IMR-90 (cell line): ENCODE measurements around the gene WARS2. TPM values are rescaled to one million over a fixed set of nuclear protein-coding genes. Genes with fewer than 3 reads are reported as not detected.

Source experiments
- ATAC-seq: fragments of 200-7000 bp; cut with Tn5 transposase; 2 replicates; pipeline ENCODE4 v1.9.1; 2020; ENCODE audit warnings: low read depth, mild to moderate bottlenecking, moderate library complexity
- BruUV-seq: library from RNA; stranded (reverse); fragments of 400-500 nt; replicated peaks from 2 replicates; lab custom pipeline; 2021; lab: Mats Ljungman, UMichigan
- CTCF ChIA-PET: fragments of 300-600 bp; formaldehyde crosslinking; extraction: SDS; loops from one replicate; lab custom pipeline; 2021; ENCODE audit warnings: antibody characterized with exemption; lab: Yijun Ruan, JAX
- POLR2A ChIA-PET: fragments of 300-600 bp; sonication (Branson Sonifier 250); formaldehyde crosslinking; loops from one replicate; lab custom pipeline; 2022; ENCODE audit warnings: antibody characterized with exemption; ENCODE audit not compliant: unreplicated experiment; lab: Charles Lee
- DNase-seq: peaks from one replicate; pipeline ENCODE4 v3.0.0; 2013
- H2AFZ ChIP-seq: replicated peaks from 2 replicates; pipeline ENCODE3; 2013; ENCODE audit warnings: low read length, mild to moderate bottlenecking; ENCODE audit not compliant: poor library complexity
- H2AK5ac ChIP-seq: 2 replicates; pipeline ENCODE4 v1.6.1; 2013; ENCODE audit warnings: low read depth, low read length, inconsistent platforms
- H2AK9ac ChIP-seq: replicated peaks from 2 replicates; pipeline ENCODE3; 2013; ENCODE audit warnings: mild to moderate bottlenecking, low read depth, low read length, moderate library complexity; ENCODE audit not compliant: poor library complexity
- H2BK120ac ChIP-seq: 2 replicates; pipeline ENCODE4 v1.6.1; 2013; ENCODE audit warnings: low read depth, low read length, inconsistent platforms
- H2BK15ac ChIP-seq: 3 replicates; pipeline ENCODE4 v1.6.1; 2013; ENCODE audit warnings: low read depth, low read length, inconsistent platforms
- H2BK20ac ChIP-seq: 2 replicates; pipeline ENCODE4 v1.6.1; 2013; ENCODE audit warnings: low read depth, mild to moderate bottlenecking, inconsistent platforms, low read length, moderate library complexity
- H2BK5ac ChIP-seq: 2 replicates; pipeline ENCODE4 v1.6.1; 2013; ENCODE audit warnings: mild to moderate bottlenecking, low read depth, low read length, inconsistent platforms; ENCODE audit not compliant: poor library complexity, severe bottlenecking
- H3K14ac ChIP-seq: replicated peaks from 2 replicates; pipeline ENCODE4 v1.6.1; 2013; ENCODE audit warnings: low read depth, low read length, inconsistent platforms
- H3K18ac ChIP-seq: 2 replicates; pipeline ENCODE4 v1.6.1; 2013; ENCODE audit warnings: low read depth, low read length, control low read depth
- H3K23ac ChIP-seq: 2 replicates; pipeline ENCODE4 v1.6.1; 2013; ENCODE audit warnings: low read depth, low read length, inconsistent platforms
- H3K27ac ChIP-seq: 2 replicates; pipeline ENCODE4 v1.5.1; 2013; ENCODE audit warnings: mild to moderate bottlenecking, control low read depth, low read length; ENCODE audit not compliant: insufficient read depth
- H3K27me3 ChIP-seq: 2 replicates; pipeline ENCODE4 v1.6.1; 2013; ENCODE audit warnings: low read length; ENCODE audit not compliant: control insufficient read depth, insufficient read depth
- H3K36me3 ChIP-seq: 2 replicates; pipeline ENCODE4 v1.6.1; 2013; ENCODE audit warnings: low read length, mixed read lengths; ENCODE audit not compliant: control insufficient read depth, insufficient read depth
- H3K4ac ChIP-seq: 2 replicates; pipeline ENCODE4 v1.6.1; 2013; ENCODE audit warnings: low read depth, low read length, inconsistent platforms
- H3K4me1 ChIP-seq: 2 replicates; pipeline ENCODE4 v1.6.1; 2013; ENCODE audit warnings: low read length, mixed read lengths; ENCODE audit not compliant: control insufficient read depth, insufficient read depth
- H3K4me2 ChIP-seq: 2 replicates; pipeline ENCODE4 v1.6.1; 2013; ENCODE audit warnings: low read depth, mild to moderate bottlenecking, control low read depth, low read length, moderate library complexity
- H3K4me3 ChIP-seq: 2 replicates; pipeline ENCODE4 v1.5.1; 2013; ENCODE audit warnings: low read depth, mild to moderate bottlenecking, control low read depth, low read length, moderate library complexity; ENCODE audit not compliant: insufficient read depth
- H3K56ac ChIP-seq: 2 replicates; pipeline ENCODE4 v1.6.1; 2013; ENCODE audit warnings: low read length, inconsistent platforms; ENCODE audit not compliant: insufficient read depth; ENCODE audit errors: extremely low read depth
- H3K79me1 ChIP-seq, 2 experiments: 2 replicates each; pipeline ENCODE4 v1.6.1; 2013; ENCODE audit warnings: low read length in 2 of 2, inconsistent platforms in 1 of 2, low read depth in 1 of 2
- H3K9ac ChIP-seq: 2 replicates; pipeline ENCODE4 v1.6.1; 2013; ENCODE audit warnings: low read depth, low read length, control low read depth
- H3K9me1 ChIP-seq: 2 replicates; pipeline ENCODE4 v1.6.1; 2013; ENCODE audit warnings: low read length, inconsistent platforms; ENCODE audit not compliant: insufficient read depth
- H3K9me3 ChIP-seq: 2 replicates; pipeline ENCODE4 v1.6.1; 2013; ENCODE audit warnings: low read length; ENCODE audit not compliant: control insufficient read depth, insufficient read depth
- H4K20me1 ChIP-seq: 2 replicates; pipeline ENCODE4 v1.6.1; 2013; ENCODE audit warnings: low read length, inconsistent platforms; ENCODE audit not compliant: insufficient read depth
- H4K5ac ChIP-seq: 2 replicates; pipeline ENCODE4 v1.6.1; 2013; ENCODE audit warnings: mild to moderate bottlenecking, low read depth, low read length, control low read depth
- H4K8ac ChIP-seq, 2 experiments: 2 replicates each; pipeline ENCODE4 v1.6.1; 2013; ENCODE audit warnings: low read depth in 2 of 2, low read length in 2 of 2, control low read depth in 1 of 2, inconsistent platforms in 1 of 2
- H4K91ac ChIP-seq: 2 replicates; pipeline ENCODE4 v1.6.1; 2013; ENCODE audit warnings: low read depth, low read length, inconsistent platforms; ENCODE audit not compliant: insufficient read depth
- BHLHE40 ChIP-seq: fragments of 150-350 bp; IDR thresholded peaks from 2 replicates; pipeline ENCODE4 v1.6.1; 2016; ENCODE audit warnings: mild to moderate bottlenecking, low read depth, low read length
- CEBPB ChIP-seq: IDR thresholded peaks from 2 replicates; pipeline ENCODE4 v1.6.1; 2012; ENCODE audit warnings: low read depth, low read length, improper control_type of control experiment
- CHD1 ChIP-seq: IDR thresholded peaks from 2 replicates; pipeline ENCODE4 v1.6.1; 2012; ENCODE audit warnings: low read depth, low read length, improper control_type of control experiment
- FOS ChIP-seq: fragments of 150-350 bp; IDR thresholded peaks from 2 replicates; pipeline ENCODE4 v1.6.1; 2016; ENCODE audit warnings: low read depth, low read length
- MAFK ChIP-seq: IDR thresholded peaks from 2 replicates; pipeline ENCODE4 v1.6.1; 2012; ENCODE audit warnings: low read depth, low read length, improper control_type of control experiment
- MAZ ChIP-seq: IDR thresholded peaks from 2 replicates; pipeline ENCODE4 v1.6.1; 2012; ENCODE audit warnings: low read depth, mild to moderate bottlenecking, low read length, improper control_type of control experiment, moderate library complexity, borderline replicate concordance
- MXI1 ChIP-seq: IDR thresholded peaks from 2 replicates; pipeline ENCODE4 v1.6.1; 2012; ENCODE audit warnings: low read depth, mild to moderate bottlenecking, low read length, moderate library complexity, borderline replicate concordance
- NFE2L2 ChIP-seq: fragments of 150-350 bp; IDR thresholded peaks from 2 replicates; pipeline ENCODE4 v1.6.1; 2016; ENCODE audit warnings: low read depth, mild to moderate bottlenecking, low read length
- POLR2A ChIP-seq: IDR thresholded peaks from 2 replicates; pipeline ENCODE4 v1.6.1; 2012; ENCODE audit warnings: mild to moderate bottlenecking, low read depth, low read length
- RAD21 ChIP-seq: IDR thresholded peaks from 2 replicates; pipeline ENCODE4 v1.6.1; 2012; ENCODE audit warnings: low read length, improper control_type of control experiment
- RCOR1 ChIP-seq: IDR thresholded peaks from 2 replicates; pipeline ENCODE4 v1.6.1; 2012; ENCODE audit warnings: mild to moderate bottlenecking, low read length, improper control_type of control experiment; ENCODE audit not compliant: insufficient replicate concordance
- RFX5 ChIP-seq: IDR thresholded peaks from 2 replicates; pipeline ENCODE4 v1.8.0; 2012; ENCODE audit warnings: low read depth, mild to moderate bottlenecking, low read length, moderate library complexity
- WGBS, 2 experiments: methylation state at CpG; one replicate each; pipeline versions ENCODE4 v1.1.5 to v1.1.7; 2013; ENCODE audit warnings: missing lambda C conversion rate in 2 of 2; ENCODE audit not compliant: insufficient read length in 1 of 2; ENCODE audit errors: extremely low coverage in 2 of 2; 5-methylcytosine and 5-hydroxymethylcytosine counted together
- dilution Hi-C: fragments of 300-500 bp; cut with HindIII; formaldehyde crosslinking; loops from one replicate; pipeline ENCODE4 v1.14.3; 2018; ENCODE audit warnings: low sequenced_read_pairs; ENCODE audit not compliant: unreplicated experiment
- in situ Hi-C: fragments of 300-500 bp; cut with MboI; formaldehyde crosslinking; loops from 3 replicates; pipeline ENCODE4 v1.14.3; 2019; ENCODE audit warnings: low sequenced_read_pairs, inconsistent platforms, mixed read lengths
- intact Hi-C: fragments of 100-400 bp; cut with micrococcal nuclease; formaldehyde crosslinking; loops from 2 replicates; pipeline ENCODE4 v1.10.0; 2022
- polyA plus RNA-seq, 3 experiments: library from polyadenylated mRNA; depleted of rRNA; stranded (reverse); fragments of >200 nt; gene quantifications; 2 replicates each; pipeline ENCODE4 v1.2.3, GENCODE V29; 2012; ENCODE audit warnings: low replicate concordance in 1 of 3
- total RNA-seq: library from RNA; depleted of rRNA; stranded (reverse); fragments of >200 nt; gene quantifications from 2 replicates; pipeline ENCODE4 v1.2.3, GENCODE V29; 2012
- TF ChIP-seq, protein P1 (sequence below): fragments of 150-350 bp; IDR thresholded peaks from 2 replicates; pipeline ENCODE4 v1.6.1; 2016; ENCODE audit warnings: low read depth, mild to moderate bottlenecking, low read length, moderate library complexity, borderline replicate concordance
- TF ChIP-seq, protein P2 (sequence below): conservative IDR thresholded peaks from 2 replicates; pipeline ENCODE4 v1.5.1; 2012; ENCODE audit warnings: mild to moderate bottlenecking, low read depth, low read length, improper control_type of control experiment
- TF ChIP-seq, protein P3 (sequence below): fragments of 150-350 bp; IDR thresholded peaks from 2 replicates; pipeline ENCODE4 v1.6.1; 2017; ENCODE audit warnings: mild to moderate bottlenecking, antibody characterized with exemption, low read length, low read depth

WARS2 gene
- total and polyA plus RNA-seq, 2 of the 4 experiments (the other 2 are of a cell fraction), result 5.7 to 20.3 TPM

DNA sequence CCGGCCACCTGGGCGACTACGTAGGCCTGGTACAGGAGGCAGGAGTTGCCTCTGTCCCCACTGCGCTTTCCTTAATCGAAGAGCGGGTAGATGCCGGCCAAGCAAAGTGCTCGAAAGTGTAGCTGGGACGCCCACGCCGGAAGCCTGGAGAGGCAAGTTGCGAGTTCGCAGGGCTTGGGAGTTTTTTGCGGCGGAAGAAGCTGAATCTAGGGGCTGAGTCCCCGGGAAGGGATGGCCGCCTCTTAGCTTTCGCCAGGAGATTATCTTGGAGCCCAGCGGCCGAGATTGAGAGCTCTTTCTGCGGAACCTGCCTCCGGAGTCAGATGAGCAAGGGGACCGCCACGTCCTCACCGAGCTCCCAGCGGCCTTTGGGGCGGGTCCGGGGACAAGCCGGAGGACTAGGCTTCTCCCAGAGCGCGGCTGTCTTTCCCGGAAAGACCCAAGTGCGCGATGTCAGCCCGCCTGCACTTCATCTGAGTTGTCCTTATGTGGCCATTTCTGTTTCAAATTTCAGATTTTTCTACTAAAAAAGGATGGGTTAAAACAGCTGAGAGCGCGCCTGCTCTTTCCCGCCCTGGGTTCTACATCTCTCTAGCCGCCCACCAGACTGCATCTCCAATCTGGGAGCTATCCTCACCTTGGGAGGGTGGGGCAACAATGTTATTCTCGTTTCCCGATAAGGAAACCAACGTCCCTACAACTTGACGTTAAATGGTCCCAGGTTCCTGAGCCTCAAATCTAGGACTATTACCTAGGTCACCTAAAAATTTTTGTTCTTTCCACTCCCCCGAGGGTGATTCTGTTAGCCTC lies 139.9 kb downstream of the WARS2 start:
- H3K4me2 ChIP-seq, result peak overlapping the region; percentile 62
- H3K23ac ChIP-seq, result no peak overlapping the region
- peaks cover 94% of the 10 kb centered on the region for H3K27me3 ChIP-seq
- H2BK120ac ChIP-seq, result no peak overlapping the region
- H3K27ac ChIP-seq, result no peak overlapping the region
- no peak overlapping the region for H3K14ac ChIP-seq
- H3K9me1 ChIP-seq, result no peaks in the 10 kb centered on the region
- H2AFZ ChIP-seq, result peak overlapping the region; percentile 74
- no peak overlapping the region for H2AK9ac ChIP-seq
- H3K4ac ChIP-seq, result no peak overlapping the region
- H2BK20ac ChIP-seq, result no peak overlapping the region
- 4% methylated on average over 17 of the region's 44 CpGs; no CpG with 5 or more reads in 1 of the 2 experiments for WGBS, 2 experiments
- H3K4me1 ChIP-seq, result no peaks in the 10 kb centered on the region; the same call in 1 of the 2 replicates
- no peaks in the 10 kb centered on the region for H4K20me1 ChIP-seq
- no peak overlapping the region for H3K9ac ChIP-seq
- peaks cover 16% of the 10 kb centered on the region for H3K9me3 ChIP-seq
- ChIA-PET CTCF (interaction anchor here (0.5 kb wide), 1 partner anchor 26 kb away, joined by 3 read pairs; no protein-coding TSS in a partner anchor), POLR2A (no interaction called here)
- H3K36me3 ChIP-seq, result no peaks in the 10 kb centered on the region
- H4K91ac ChIP-seq, result no peak overlapping the region
- H4K8ac ChIP-seq, result no peak overlapping the region
- H2AK5ac ChIP-seq, result no peak overlapping the region
- H2BK15ac ChIP-seq, result no peak overlapping the region
- in situ Hi-C loops, result no loop called here
- H3K4me3 ChIP-seq, result no peak overlapping the region; the same call in 1 of the 2 replicates
- no peak overlapping the region for H4K5ac ChIP-seq
- no peak overlapping the region for H3K56ac ChIP-seq
- H3K18ac ChIP-seq, result no peak overlapping the region
- intact Hi-C loops, result loop anchor here (10.0 kb wide), 1 partner anchor 134 kb away; no protein-coding TSS in a partner anchor
- dilution Hi-C loops, result no loop called here
- H2BK5ac ChIP-seq, result no peak overlapping the region
- DNase-seq (no peak), ATAC-seq (no peak)
- no peaks in the 10 kb centered on the region for H3K79me1 ChIP-seq
- no TSS peak for BruUV-seq
- no peak for TF ChIP-seq NFE2L2
- TF ChIP-seq, protein P1, sequence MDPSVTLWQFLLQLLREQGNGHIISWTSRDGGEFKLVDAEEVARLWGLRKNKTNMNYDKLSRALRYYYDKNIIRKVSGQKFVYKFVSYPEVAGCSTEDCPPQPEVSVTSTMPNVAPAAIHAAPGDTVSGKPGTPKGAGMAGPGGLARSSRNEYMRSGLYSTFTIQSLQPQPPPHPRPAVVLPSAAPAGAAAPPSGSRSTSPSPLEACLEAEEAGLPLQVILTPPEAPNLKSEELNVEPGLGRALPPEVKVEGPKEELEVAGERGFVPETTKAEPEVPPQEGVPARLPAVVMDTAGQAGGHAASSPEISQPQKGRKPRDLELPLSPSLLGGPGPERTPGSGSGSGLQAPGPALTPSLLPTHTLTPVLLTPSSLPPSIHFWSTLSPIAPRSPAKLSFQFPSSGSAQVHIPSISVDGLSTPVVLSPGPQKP, result no peak
- no peak for TF ChIP-seq RCOR1
- TF ChIP-seq MAZ, result no peak
- TF ChIP-seq MXI1, result no peak
- no peak for TF ChIP-seq MAFK
- TF ChIP-seq FOS, result no peak
- no peak for TF ChIP-seq BHLHE40
- TF ChIP-seq CHD1, result no peak
- no peak for TF ChIP-seq RFX5
- TF ChIP-seq POLR2A, result no peak
- TF ChIP-seq, protein P2, sequence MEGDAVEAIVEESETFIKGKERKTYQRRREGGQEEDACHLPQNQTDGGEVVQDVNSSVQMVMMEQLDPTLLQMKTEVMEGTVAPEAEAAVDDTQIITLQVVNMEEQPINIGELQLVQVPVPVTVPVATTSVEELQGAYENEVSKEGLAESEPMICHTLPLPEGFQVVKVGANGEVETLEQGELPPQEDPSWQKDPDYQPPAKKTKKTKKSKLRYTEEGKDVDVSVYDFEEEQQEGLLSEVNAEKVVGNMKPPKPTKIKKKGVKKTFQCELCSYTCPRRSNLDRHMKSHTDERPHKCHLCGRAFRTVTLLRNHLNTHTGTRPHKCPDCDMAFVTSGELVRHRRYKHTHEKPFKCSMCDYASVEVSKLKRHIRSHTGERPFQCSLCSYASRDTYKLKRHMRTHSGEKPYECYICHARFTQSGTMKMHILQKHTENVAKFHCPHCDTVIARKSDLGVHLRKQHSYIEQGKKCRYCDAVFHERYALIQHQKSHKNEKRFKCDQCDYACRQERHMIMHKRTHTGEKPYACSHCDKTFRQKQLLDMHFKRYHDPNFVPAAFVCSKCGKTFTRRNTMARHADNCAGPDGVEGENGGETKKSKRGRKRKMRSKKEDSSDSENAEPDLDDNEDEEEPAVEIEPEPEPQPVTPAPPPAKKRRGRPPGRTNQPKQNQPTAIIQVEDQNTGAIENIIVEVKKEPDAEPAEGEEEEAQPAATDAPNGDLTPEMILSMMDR, result no peak
- TF ChIP-seq, protein P3, sequence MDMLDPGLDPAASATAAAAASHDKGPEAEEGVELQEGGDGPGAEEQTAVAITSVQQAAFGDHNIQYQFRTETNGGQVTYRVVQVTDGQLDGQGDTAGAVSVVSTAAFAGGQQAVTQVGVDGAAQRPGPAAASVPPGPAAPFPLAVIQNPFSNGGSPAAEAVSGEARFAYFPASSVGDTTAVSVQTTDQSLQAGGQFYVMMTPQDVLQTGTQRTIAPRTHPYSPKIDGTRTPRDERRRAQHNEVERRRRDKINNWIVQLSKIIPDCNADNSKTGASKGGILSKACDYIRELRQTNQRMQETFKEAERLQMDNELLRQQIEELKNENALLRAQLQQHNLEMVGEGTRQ, result no peak
- no peak for TF ChIP-seq RAD21
- no peak for TF ChIP-seq CEBPB
